GM23248 (cell line): ENCODE results near the gene ZDHHC1. TPM values are rescaled to one million over a fixed set of nuclear protein-coding genes. Genes with fewer than 3 reads are reported as not detected.

Experiments used
- DNase-seq: peaks from one replicate; pipeline ENCODE4 v3.0.0-alpha.2; 2015
- H2AFZ ChIP-seq: fragments of 200-600 bp; sonication (generic); 2 replicates; pipeline ENCODE4 v1.6.1; 2016; ENCODE audit warnings: antibody characterized with exemption
- H3F3A ChIP-seq: fragments of 200-600 bp; sonication (generic); 2 replicates; pipeline ENCODE4 v1.6.1; 2016; ENCODE audit warnings: mild to moderate bottlenecking, antibody characterized with exemption, mixed run types; ENCODE audit not compliant: insufficient read depth
- H3K27ac ChIP-seq: fragments of 200-600 bp; sonication (generic); 2 replicates; pipeline ENCODE4 v1.5.1; 2016; ENCODE audit warnings: mild to moderate bottlenecking
- H3K27me3 ChIP-seq: fragments of 200-600 bp; sonication (generic); replicated peaks from 2 replicates; pipeline ENCODE4 v1.6.1; 2016; ENCODE audit warnings: mild to moderate bottlenecking; ENCODE audit not compliant: insufficient read depth
- H3K36me3 ChIP-seq: fragments of 200-600 bp; sonication (generic); 2 replicates; pipeline ENCODE4 v1.6.1; 2016; ENCODE audit warnings: low read depth, mild to moderate bottlenecking
- H3K4me1 ChIP-seq: fragments of 200-600 bp; sonication (generic); 2 replicates; pipeline ENCODE4 v1.6.1; 2016; ENCODE audit warnings: mild to moderate bottlenecking; ENCODE audit not compliant: insufficient read depth
- H3K4me2 ChIP-seq: fragments of 200-600 bp; sonication (generic); one replicate; pipeline ENCODE4 v1.6.1; 2016; ENCODE audit warnings: mild to moderate bottlenecking; ENCODE audit not compliant: unreplicated experiment
- H3K4me3 ChIP-seq: fragments of 200-600 bp; sonication (generic); 2 replicates; pipeline ENCODE4 v1.5.1; 2016; ENCODE audit warnings: mild to moderate bottlenecking
- H3K79me2 ChIP-seq: fragments of 200-600 bp; sonication (generic); 2 replicates; pipeline ENCODE4 v1.6.1; 2016; ENCODE audit warnings: mild to moderate bottlenecking; ENCODE audit not compliant: insufficient read depth
- H3K9ac ChIP-seq: fragments of 200-600 bp; sonication (generic); 2 replicates; pipeline ENCODE4 v1.6.1; 2016; ENCODE audit warnings: mild to moderate bottlenecking
- H3K9me2 ChIP-seq: fragments of 200-600 bp; sonication (generic); 2 replicates; pipeline ENCODE4 v1.6.1; 2016; ENCODE audit warnings: mixed run types, mild to moderate bottlenecking, moderate library complexity; ENCODE audit not compliant: insufficient read depth
- H3K9me3 ChIP-seq: fragments of 200-600 bp; sonication (generic); one replicate; pipeline ENCODE4 v1.6.1; 2017; ENCODE audit warnings: low read depth
- H4K20me1 ChIP-seq: fragments of 200-600 bp; sonication (generic); 2 replicates; pipeline ENCODE4 v1.6.0; 2016; ENCODE audit not compliant: insufficient read depth
- EZH2 ChIP-seq: fragments of 200-600 bp; sonication (generic); IDR thresholded peaks from 2 replicates; pipeline ENCODE4 v1.6.1; 2018; ENCODE audit warnings: antibody characterized with exemption, mild to moderate bottlenecking; ENCODE audit not compliant: insufficient read depth, poor library complexity, severe bottlenecking
- EZH2phosphoT487 ChIP-seq: fragments of 200-600 bp; sonication (generic); IDR thresholded peaks from 2 replicates; pipeline ENCODE4 v1.6.1; 2018; ENCODE audit warnings: antibody characterized with exemption, moderate library complexity, mild to moderate bottlenecking, low read depth; ENCODE audit not compliant: insufficient read depth
- WGBS, 2 experiments: methylation state at CpG; one replicate each; pipeline ENCODE4 v1.1.6; 2015 to 2017; ENCODE audit warnings: low lambda C conversion rate in 2 of 2, low coverage in 1 of 2; ENCODE audit errors: missing lambda C conversion rate in 2 of 2; 5-methylcytosine and 5-hydroxymethylcytosine counted together
- in situ Hi-C: fragments of 300-500 bp; cut with MboI; formaldehyde crosslinking; loops from 2 replicates; pipeline ENCODE4 v1.15.0; 2020
- polyA plus RNA-seq: library from polyadenylated mRNA; unstranded; fragments of >200 nt; fragmentation: Nextera tagmentation; extraction: Ambion mirVana; gene quantifications from 2 replicates; pipeline ENCODE4 v1.2.1, GENCODE V29; 2016
- total RNA-seq: library from RNA; depleted of rRNA; stranded (reverse); fragments of >200 nt; shearing (Covaris generic); gene quantifications from 2 replicates; pipeline ENCODE4 v1.2.3, GENCODE V29; 2014

ZDHHC1 gene
- total and polyA plus RNA-seq, 2 experiments from 2014 or later: 9.2 to 10.9 TPM

- Histone ChIP-seq H4K20me1 (no peaks in the 10 kb centered on the region), H3K79me2 (no peaks in the 10 kb centered on the region), H3K4me2 (no peak overlapping the region), H2AFZ (no peak overlapping the region), H3F3A (no peaks in the 10 kb centered on the region), H3K36me3 (peaks cover 7% of the 10 kb centered on the region; the same call in 1 of the 2 replicates), H3K4me3 (no peak overlapping the region), H3K9me2 (no peaks in the 10 kb centered on the region), H3K27ac (no peak overlapping the region), H3K27me3 (no peaks in the 10 kb centered on the region), H3K4me1 (no peaks in the 10 kb centered on the region), H3K9me3 (no peaks in the 10 kb centered on the region), H3K9ac (no peak overlapping the region)
- no peak for DNase-seq
- in situ Hi-C loops: no loop called here
- WGBS, 2 experiments: 80 to 83% methylated on average over 4 of the region's 4 CpGs
- TF ChIP-seq EZH2 (no peak), EZH2phosphoT487 (no peak)
Observed at GRCh38 chr16:67437513-67437912, 21.2 kb upstream of the ZDHHC1 start.

GRCh38 chr16:67436640-67437193 is 20.4 kb upstream of the ZDHHC1 start:
- peaks cover 7% of the 10 kb centered on the region; the same call in 1 of the 2 replicates for H3K36me3 ChIP-seq
- no peak overlapping the region for H3K4me2 ChIP-seq
- H3K9me3 ChIP-seq: no peaks in the 10 kb centered on the region
- no peak overlapping the region for H3K4me3 ChIP-seq
- no peaks in the 10 kb centered on the region for H4K20me1 ChIP-seq
- H3K9me2 ChIP-seq: no peaks in the 10 kb centered on the region
- no peak overlapping the region for H3K27ac ChIP-seq
- WGBS, 2 experiments: 93 to 95% methylated on average over 23 of the region's 23 CpGs
- H3K79me2 ChIP-seq: no peaks in the 10 kb centered on the region
- in situ Hi-C loops: no loop called here
- H3K4me1 ChIP-seq: no peaks in the 10 kb centered on the region
- no peaks in the 10 kb centered on the region for H3F3A ChIP-seq
- DNase-seq: no peak
- H3K9ac ChIP-seq: no peak overlapping the region
- H3K27me3 ChIP-seq: no peaks in the 10 kb centered on the region
- no peak for TF ChIP-seq EZH2phosphoT487
- TF ChIP-seq EZH2: no peak
- H2AFZ ChIP-seq: no peak overlapping the region

- in situ Hi-C loops: no loop called here
- no peaks in the 10 kb centered on the region for H3F3A ChIP-seq
- H3K27me3 ChIP-seq: no peaks in the 10 kb centered on the region
- no peak overlapping the region for H3K4me2 ChIP-seq
- H3K9me2 ChIP-seq: no peaks in the 10 kb centered on the region
- H4K20me1 ChIP-seq: no peaks in the 10 kb centered on the region
- no peak for DNase-seq
- WGBS, 2 experiments: 96 to 99% methylated on average over 16 of the region's 16 CpGs
- no peaks in the 10 kb centered on the region for H3K79me2 ChIP-seq
- H3K9ac ChIP-seq: no peak overlapping the region
- H3K4me3 ChIP-seq: no peak overlapping the region
- peaks cover 7% of the 10 kb centered on the region; the same call in 1 of the 2 replicates for H3K36me3 ChIP-seq
- H3K27ac ChIP-seq: no peak overlapping the region
- TF ChIP-seq EZH2 (no peak), EZH2phosphoT487 (no peak)
- H3K4me1 ChIP-seq: no peaks in the 10 kb centered on the region
- H3K9me3 ChIP-seq: no peaks in the 10 kb centered on the region
- H2AFZ ChIP-seq: no peak overlapping the region
Observed at GRCh38 chr16:67435758-67436164, 19.5 kb upstream of the ZDHHC1 start.

GRCh38 chr16:67433131-67433719 is 16.9 kb upstream of the ZDHHC1 start:
- no peak for DNase-seq
- Histone ChIP-seq H3K27ac (no peak overlapping the region), H2AFZ (no peak overlapping the region), H3F3A (no peaks in the 10 kb centered on the region), H3K36me3 (peaks cover under 1% of the 10 kb centered on the region; the same call in 1 of the 2 replicates), H3K4me1 (no peaks in the 10 kb centered on the region), H3K4me3 (no peak overlapping the region), H3K79me2 (no peaks in the 10 kb centered on the region), H3K9me2 (no peaks in the 10 kb centered on the region), H3K27me3 (no peaks in the 10 kb centered on the region; the same call in 1 of the 2 replicates), H3K9me3 (no peaks in the 10 kb centered on the region), H4K20me1 (no peaks in the 10 kb centered on the region), H3K9ac (no peak overlapping the region), H3K4me2 (no peak overlapping the region)
- in situ Hi-C loops: no loop called here
- no peak for TF ChIP-seq EZH2phosphoT487
- TF ChIP-seq EZH2: no peak
- WGBS, 2 experiments: 66 to 73% methylated on average over 4 to 5 of the region's 5 CpGs
